Stimulated activated CD4-positive, alpha-beta T cell treated with anti-CD3 and anti-CD28 coated beads, Interleukin-1b, Interleukin-23, amount 100 ng/mL, for 1 hour (primary cell): ENCODE data around the gene PVRIG.
A peak's percentile ranks its signal among the peaks of the same experiment; 100 is the strongest.
"Not testable (repeated sequence)": the region's sequence is repeated elsewhere in the genome, so short reads cannot be mapped to it uniquely, and the experiment has no call there.

Source experiments
- DNase-seq, 2 donors: peaks; one replicate each; pipeline ENCODE4 v3.0.0-alpha.2; 2020; ENCODE audit warnings: low read depth in 2 of 2

The PVRIG gene

GRCh38 chr7:100219801-100220585 lies at the start of gene PVRIG:
Gene PVRIG, plus strand, starts transcription at chr7:100219949. Its CDS starts 22 bp downstream, at chr7:100219971.
- not testable (repeated sequence) for DNase-seq

GRCh38 chr7:100170101-100170897 lies 49.5 kb upstream of the PVRIG start:
- DNase-seq: no peak

- DNase-seq: no peak
Observed at GRCh38 chr7:100171087-100171681, 48.6 kb upstream of the PVRIG start.

GRCh38 chr7:100171840-100172239 lies 47.9 kb upstream of the PVRIG start:
- no peak for DNase-seq

- no peak for DNase-seq
Observed at GRCh38 chr7:100173806-100174495, 45.8 kb upstream of the PVRIG start.

- no peak for DNase-seq
Observed at GRCh38 chr7:100174582-100174981, 45.2 kb upstream of the PVRIG start.

- no peak for DNase-seq
Observed at GRCh38 chr7:100175296-100175935, 44.3 kb upstream of the PVRIG start.

GRCh38 chr7:100176096-100177044 lies 43.4 kb upstream of the PVRIG start:
- DNase-seq: no peak

GRCh38 chr7:100177045-100178001 lies 42.4 kb upstream of the PVRIG start, which contains the start of the genes GPC2 and STAG3:
Gene GPC2, minus strand, starts transcription at chr7:100177381. Its CDS starts 182 bp downstream, at chr7:100177199.
Gene STAG3, plus strand, starts transcription at chr7:100177918. Its CDS starts 2,639 bp downstream, at chr7:100180557.
- DNase-seq: peak; percentile 96 to 98

GRCh38 chr7:100180084-100180483 lies 39.7 kb upstream of the PVRIG start:
- not testable (repeated sequence) for DNase-seq

GRCh38 chr7:100182616-100183015 lies 37.1 kb upstream of the PVRIG start:
- DNase-seq: not testable (repeated sequence)

- not testable (repeated sequence) for DNase-seq
Observed at GRCh38 chr7:100183090-100183489, 36.7 kb upstream of the PVRIG start.

GRCh38 chr7:100185726-100186125 lies 34.0 kb upstream of the PVRIG start:
- no peak for DNase-seq

- no peak for DNase-seq
Observed at GRCh38 chr7:100189061-100189460, 30.7 kb upstream of the PVRIG start.

GRCh38 chr7:100190048-100190711 lies 29.6 kb upstream of the PVRIG start:
- DNase-seq: no peak

- no peak for DNase-seq
Observed at GRCh38 chr7:100191775-100192174, 28.0 kb upstream of the PVRIG start.

- not testable (repeated sequence) for DNase-seq
Observed at GRCh38 chr7:100192281-100192862, 27.4 kb upstream of the PVRIG start.

- no peak for DNase-seq
Observed at GRCh38 chr7:100192969-100193368, 26.8 kb upstream of the PVRIG start.
